Gastroesophageal sphincter (tissue), 3 donors: Measurements from ENCODE around the gene TMEM222.

Experiments
- CTCF ChIP-seq, 4 experiments: fragments of 200-600 bp in 2 of 4; fragments of 450-650 bp in 2 of 4; sonication (generic) in 1 of 4; IDR thresholded peaks; one replicate each; pipeline ENCODE4 v1.5.1; 2017 to 2019; ENCODE audit warnings: antibody characterized with exemption in 4 of 4, mild to moderate bottlenecking in 2 of 4, moderate library complexity in 2 of 4
- POLR2A ChIP-seq, 2 donors: fragments of 450-650 bp; IDR thresholded peaks; one replicate each; pipeline ENCODE4 v1.6.1; 2017; ENCODE audit warnings: antibody characterized with exemption in 2 of 2, mild to moderate bottlenecking in 2 of 2, moderate library complexity in 1 of 2

GRCh38 chr1:27301052-27301422 lies 20.9 kb upstream of the TMEM222 start:
- TF ChIP-seq POLR2A (IDR thresholded peaks at IDR 0.05) (no peak), CTCF (IDR thresholded peaks at IDR 0.05) (no peak)
